DMS 273 (cell line): ENCODE results near the gene IPCEF1.

Experiments used
- DNase-seq: peaks from one replicate; lab custom pipeline; 2025; ENCODE audit not compliant: unreplicated experiment; lab: John Stamatoyannopoulos, UW

IPCEF1 gene

GRCh38 chr6:154170106-154170505 is 186.5 kb downstream of the IPCEF1 start:
- no peak for DNase-seq

GRCh38 chr6:154169193-154169847 is 187.3 kb downstream of the IPCEF1 start:
- DNase-seq: no peak

DNA sequence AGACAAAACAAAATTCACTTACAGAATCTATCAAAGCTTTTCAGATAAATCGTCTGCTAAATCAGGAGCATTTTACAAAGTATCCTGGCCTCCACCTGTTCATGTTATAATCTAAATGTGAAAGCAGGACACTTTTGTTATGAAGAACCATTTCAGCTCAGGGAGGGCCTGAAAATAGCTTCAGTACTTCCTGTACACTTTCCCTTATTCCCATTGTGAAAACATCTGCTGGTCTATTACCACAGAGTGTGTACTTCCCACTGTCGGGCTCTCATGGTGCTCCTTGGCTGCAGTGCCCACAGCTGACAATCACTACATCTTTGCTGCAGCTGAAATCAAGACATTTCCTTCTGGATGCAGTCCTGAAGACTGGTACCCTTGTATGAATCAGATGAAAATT is 189.5 kb downstream of the IPCEF1 start:
- no peak for DNase-seq

GRCh38 chr6:154166140-154166539 is 190.5 kb downstream of the IPCEF1 start:
- no peak for DNase-seq

DNA sequence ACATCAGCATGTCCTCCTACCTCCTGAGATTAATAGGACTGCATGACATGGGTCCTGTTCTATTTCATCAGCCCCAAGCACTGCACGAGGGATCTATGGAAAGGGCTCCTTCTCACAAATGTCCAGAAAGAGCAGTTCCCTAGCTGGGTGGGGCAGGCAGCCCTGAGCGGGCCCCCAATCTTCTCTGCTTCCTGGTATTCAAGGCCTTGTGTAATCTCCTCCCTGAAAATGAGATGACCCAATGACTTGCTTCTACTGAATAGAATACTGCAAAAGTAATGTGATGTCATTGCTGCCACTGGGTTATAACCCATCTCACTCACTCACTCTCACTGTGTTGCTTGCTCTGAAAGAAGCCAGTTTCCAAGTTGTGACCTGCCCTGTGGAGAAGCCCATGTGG is 191.1 kb downstream of the IPCEF1 start:
- no peak for DNase-seq

DNA sequence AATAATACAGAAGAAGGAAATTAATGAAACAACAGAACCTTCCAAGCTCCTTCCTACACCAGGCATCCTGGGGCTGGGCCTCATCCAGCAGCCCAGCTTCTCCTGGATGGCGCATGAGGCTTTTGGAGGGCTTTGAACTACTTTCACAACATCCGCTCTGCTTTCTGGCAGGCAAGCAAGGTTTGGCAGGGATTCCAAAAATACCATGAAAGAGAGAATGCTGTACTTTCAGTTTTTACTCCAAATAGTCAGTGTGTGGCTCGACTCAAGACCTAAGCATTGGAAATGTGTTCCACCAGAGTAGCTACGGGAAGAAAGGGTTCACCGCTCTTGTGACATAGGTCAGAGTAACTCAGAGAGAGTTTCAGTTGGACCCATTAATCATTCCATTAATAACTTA is 192.2 kb downstream of the IPCEF1 start:
- DNase-seq: no peak

DNA sequence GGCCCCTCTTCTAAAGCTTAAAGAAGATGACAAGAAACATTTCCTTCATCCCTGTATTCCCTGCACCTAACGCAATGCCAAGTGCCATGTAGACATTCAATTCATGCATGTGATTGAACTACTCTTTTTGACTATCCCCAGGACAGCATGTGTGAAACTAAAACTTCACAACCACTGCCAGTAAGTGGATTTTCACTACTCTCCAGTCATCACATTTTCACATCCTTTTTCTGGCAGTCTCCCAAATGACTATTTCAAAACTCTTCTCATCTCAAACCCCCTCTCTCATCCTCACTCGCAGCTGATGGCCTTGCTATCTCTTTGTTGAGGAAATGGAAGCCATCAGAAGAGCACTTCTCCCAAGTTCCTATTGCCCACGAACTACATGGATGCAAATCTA is 194.9 kb downstream of the IPCEF1 start:
- no peak for DNase-seq

DNA sequence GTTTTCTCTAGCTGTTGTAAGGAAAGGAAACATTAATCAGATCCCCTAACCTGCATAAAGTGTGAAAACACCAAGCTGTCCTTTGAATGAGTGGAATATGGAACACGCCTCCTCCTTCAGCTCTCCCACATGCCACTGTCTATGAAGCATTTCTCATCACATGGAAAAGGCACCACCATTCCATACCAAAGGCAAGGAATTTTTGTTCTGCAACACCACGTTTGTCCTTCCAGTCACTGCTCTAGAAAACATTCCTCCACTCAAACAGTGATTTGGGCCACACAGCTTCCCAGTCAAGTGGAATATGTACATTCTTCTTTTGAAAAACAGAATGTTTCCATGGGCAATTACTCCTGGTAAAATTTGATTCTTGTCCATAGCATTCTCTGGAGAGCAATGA is 197.5 kb downstream of the IPCEF1 start:
- no peak for DNase-seq

- DNase-seq: no peak
Observed at GRCh38 chr6:154157706-154158105, 198.9 kb downstream of the IPCEF1 start.

- no peak for DNase-seq
Observed at GRCh38 chr6:154157082-154157481, 199.5 kb downstream of the IPCEF1 start.

- peak; percentile 2 for DNase-seq
Observed at GRCh38 chr6:154156135-154156896, 200.3 kb downstream of the IPCEF1 start.

DNA sequence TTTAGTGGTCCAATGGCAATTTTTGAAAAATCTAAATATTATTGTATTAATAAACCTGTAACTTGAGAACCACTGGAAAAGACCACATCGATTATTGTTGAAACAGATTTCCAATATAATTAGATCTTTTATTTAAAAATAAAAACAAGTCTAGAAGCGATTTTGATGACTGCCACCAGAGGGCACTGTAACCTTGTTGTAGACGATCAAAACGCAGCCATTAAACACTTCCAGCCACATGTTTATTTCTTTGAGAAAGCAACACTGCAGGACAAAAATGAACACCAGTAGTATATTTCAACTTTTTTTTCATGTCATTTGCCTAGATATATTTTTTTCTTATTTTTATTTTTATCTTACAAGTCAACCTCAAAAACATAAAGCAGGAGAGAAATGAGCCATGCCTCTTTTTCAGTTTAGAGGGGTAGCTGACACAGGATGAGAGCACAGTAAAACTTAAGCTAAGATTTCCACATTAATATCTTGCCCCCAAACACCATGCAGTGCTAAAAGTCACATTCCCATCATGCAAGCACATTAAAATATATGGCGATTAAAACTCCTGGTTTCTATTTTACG is 202.1 kb downstream of the IPCEF1 start:
- DNase-seq: peak; percentile 74

- DNase-seq: no peak
Observed at GRCh38 chr6:154143753-154144152, 212.8 kb downstream of the IPCEF1 start.

- DNase-seq: no peak
Observed at GRCh38 chr6:154140743-154141142, 215.9 kb downstream of the IPCEF1 start.

DNA sequence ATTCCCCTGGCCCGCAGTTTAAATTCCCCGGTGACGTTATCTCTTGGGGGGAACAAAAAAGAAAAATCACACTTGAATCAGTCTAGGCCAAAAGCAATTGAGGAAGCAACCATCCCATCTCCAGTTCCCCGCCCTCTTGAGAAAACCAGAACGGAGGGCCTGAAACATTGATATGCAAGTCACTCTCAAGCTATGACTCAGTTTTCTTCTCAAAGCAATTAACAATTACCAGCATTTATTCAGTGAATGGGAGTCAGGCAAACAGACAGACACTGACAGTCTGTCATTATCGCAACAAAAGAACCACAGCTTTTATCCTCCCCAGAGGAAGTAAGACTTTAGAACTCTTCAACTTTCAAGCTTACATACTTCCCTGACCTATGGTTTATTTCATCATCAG is 216.7 kb downstream of the IPCEF1 start:
- no peak for DNase-seq

- DNase-seq: no peak
Observed at GRCh38 chr6:154138793-154139192, 217.8 kb downstream of the IPCEF1 start.

DNA sequence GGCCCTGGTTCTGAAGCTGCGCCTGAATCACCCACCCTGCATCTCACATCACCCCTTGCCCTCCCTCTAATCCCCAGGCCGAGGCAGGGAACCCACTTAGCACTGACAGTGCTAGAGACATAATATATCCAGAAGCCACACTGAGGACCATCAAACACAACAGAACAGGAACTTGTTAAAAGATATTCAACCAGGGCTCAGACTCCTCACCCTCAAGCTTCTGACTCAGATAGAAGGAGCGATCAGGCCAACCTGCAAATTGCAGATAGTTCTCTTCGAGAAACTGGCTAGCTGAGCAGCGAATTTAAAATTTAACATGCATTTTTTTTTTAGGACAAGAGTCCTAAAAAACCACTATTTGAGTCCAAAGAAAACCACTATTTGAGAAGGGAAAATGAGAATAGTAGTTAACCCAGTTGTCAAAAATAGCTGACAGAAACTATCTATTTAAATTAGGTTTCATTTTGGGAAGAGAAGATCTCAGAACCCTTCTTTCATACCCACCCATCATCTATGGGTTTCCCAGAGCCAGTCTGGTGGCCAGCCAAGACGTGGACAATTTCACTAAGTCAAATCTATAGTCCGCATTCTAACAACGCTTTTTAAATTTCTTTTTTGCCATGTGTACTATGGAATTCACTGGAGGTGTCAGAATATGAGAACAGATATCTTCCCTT is 222.0 kb downstream of the IPCEF1 start:
- DNase-seq: no peak

DNA sequence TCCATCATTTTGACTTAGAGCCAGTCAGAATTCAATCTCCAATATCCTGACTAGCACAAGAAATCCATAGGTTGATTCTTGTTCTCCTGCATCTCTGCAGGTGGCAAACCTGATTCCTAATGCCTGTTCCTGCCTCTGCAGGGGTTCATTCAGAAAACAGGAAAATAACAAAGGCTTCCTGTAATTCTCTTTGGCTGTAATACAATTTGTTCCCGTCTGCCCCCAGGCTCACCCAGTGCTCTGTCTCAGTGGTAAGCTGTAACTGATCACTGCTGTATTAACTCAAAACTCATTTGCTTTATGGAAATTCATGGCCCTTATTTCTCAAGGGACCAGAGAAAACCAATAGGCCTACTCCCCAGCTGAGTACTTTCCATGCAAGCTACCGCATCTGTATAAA is 228.9 kb downstream of the IPCEF1 start:
- DNase-seq: no peak

- DNase-seq: no peak
Observed at GRCh38 chr6:154125421-154125820, 231.2 kb downstream of the IPCEF1 start.

DNA sequence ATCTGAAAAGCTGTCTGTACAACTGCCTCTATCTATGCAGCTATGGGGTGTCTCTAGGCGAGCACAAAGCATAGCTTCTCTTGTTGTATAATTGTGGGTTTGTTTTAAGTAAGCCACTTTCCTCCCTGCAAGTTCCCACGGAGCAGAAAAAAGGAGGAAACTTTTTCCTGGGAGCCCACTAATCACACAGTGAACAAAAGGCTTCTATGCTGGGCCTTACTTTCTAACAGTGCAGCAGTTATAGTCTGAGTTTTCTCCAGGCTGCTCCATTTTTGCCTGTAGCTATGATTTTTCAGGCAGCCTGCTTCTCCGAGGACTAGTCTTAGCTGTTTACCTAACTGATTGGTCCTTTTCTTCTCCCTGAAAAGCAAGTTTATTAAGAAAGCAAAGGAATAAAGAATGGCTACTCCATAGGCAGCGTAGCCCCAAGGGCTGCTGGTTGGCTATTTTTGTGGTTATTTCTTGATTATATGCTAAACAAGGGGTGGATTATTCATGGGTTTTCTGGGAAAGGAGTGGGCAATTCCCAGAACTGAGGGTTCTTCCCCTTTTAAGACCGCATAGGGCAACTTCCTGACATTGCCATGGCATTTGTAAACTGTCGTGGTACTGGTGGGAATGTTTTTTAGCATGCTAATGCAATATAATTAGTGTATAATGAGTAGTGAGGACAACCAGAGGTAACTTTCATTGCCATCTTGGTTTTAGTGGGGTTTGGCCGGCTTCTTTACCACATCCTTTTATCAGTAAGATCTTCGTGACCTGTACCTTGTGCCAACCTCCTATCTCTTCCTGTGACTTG is 233.2 kb downstream of the IPCEF1 start:
- no peak for DNase-seq
